Measurements from ENCODE around the gene DOK7. TPM values are rescaled to one million over a fixed set of nuclear protein-coding genes. Genes with fewer than 3 reads are reported as not detected.

The DOK7 gene
- total RNA-seq, 1 donor from 2014 or later = 0.72 TPM

- Mint-ChIP-seq H3K27ac (no peak overlapping the region), H3K4me1 (ENCODE audit: unreplicated experiment) (peaks cover 8% of the 10 kb centered on the region), H3K4me3 (no peak overlapping the region)
Measured at GRCh38 chr4:3416270-3416669, 46.8 kb upstream of the DOK7 start.

GRCh38 chr4:3416821-3417221 lies 46.3 kb upstream of the DOK7 start:
- Mint-ChIP-seq H3K27ac (no peak overlapping the region), H3K27me3 (no peaks in the 10 kb centered on the region), H3K36me3 (peaks cover 20% of the 10 kb centered on the region), H3K4me1 (ENCODE audit: unreplicated experiment) (peaks cover 5% of the 10 kb centered on the region), H3K9me3 (no peaks in the 10 kb centered on the region), H3K4me3 (no peak overlapping the region)
- TF ChIP-seq CTCF (conservative IDR thresholded peaks at IDR 0.05) = no peak
- no peak for DNase-seq (ENCODE audit: extremely low spot score, unreplicated experiment)

More at GRCh38 chr4:3416270-3416669, 46.8 kb upstream of the DOK7 start:
- Mint-ChIP-seq H3K36me3 (peaks cover 20% of the 10 kb centered on the region), H3K9me3 (no peaks in the 10 kb centered on the region), H3K27me3 (no peaks in the 10 kb centered on the region)
- DNase-seq (ENCODE audit: extremely low spot score, unreplicated experiment) = no peak
- no peak for TF ChIP-seq CTCF (conservative IDR thresholded peaks at IDR 0.05)

GRCh38 chr4:3417448-3417847 lies 45.7 kb upstream of the DOK7 start:
- Mint-ChIP-seq H3K27ac (no peak overlapping the region), H3K4me1 (ENCODE audit: unreplicated experiment) (peaks cover 5% of the 10 kb centered on the region), H3K4me3 (no peak overlapping the region), H3K9me3 (no peaks in the 10 kb centered on the region), H3K36me3 (peaks cover 20% of the 10 kb centered on the region), H3K27me3 (no peaks in the 10 kb centered on the region)
- DNase-seq (ENCODE audit: extremely low spot score, unreplicated experiment) = no peak
- TF ChIP-seq CTCF (conservative IDR thresholded peaks at IDR 0.05) = no peak

GRCh38 chr4:3418029-3418762 lies 44.9 kb upstream of the DOK7 start:
- Mint-ChIP-seq H3K27ac (no peak overlapping the region), H3K9me3 (no peaks in the 10 kb centered on the region), H3K4me3 (no peak overlapping the region), H3K27me3 (no peaks in the 10 kb centered on the region), H3K4me1 (ENCODE audit: unreplicated experiment) (peaks cover 5% of the 10 kb centered on the region), H3K36me3 (peaks cover 20% of the 10 kb centered on the region)
- no peak for DNase-seq (ENCODE audit: extremely low spot score, unreplicated experiment)
- no peak for TF ChIP-seq CTCF (conservative IDR thresholded peaks at IDR 0.05)

GRCh38 chr4:3419836-3420605 lies 43.1 kb upstream of the DOK7 start:
- H3K9me3 Mint-ChIP-seq = no peaks in the 10 kb centered on the region
- DNase-seq (ENCODE audit: extremely low spot score, unreplicated experiment) = no peak
- peaks cover 15% of the 10 kb centered on the region for H3K36me3 Mint-ChIP-seq
- no peak for TF ChIP-seq CTCF (conservative IDR thresholded peaks at IDR 0.05)
- no peak overlapping the region for H3K27ac Mint-ChIP-seq
- no peaks in the 10 kb centered on the region for H3K4me1 Mint-ChIP-seq (ENCODE audit: unreplicated experiment)
- H3K4me3 Mint-ChIP-seq = no peak overlapping the region
- no peaks in the 10 kb centered on the region for H3K27me3 Mint-ChIP-seq

All from type B pancreatic cell (in vitro differentiated cells).